Breast epithelium (tissue), 3 donors: ENCODE measurements around the gene CDC16.

Experiments
- POLR2A ChIP-seq: fragments of 450-650 bp; IDR thresholded peaks from one replicate; pipeline ENCODE4 v1.6.1; 2016; ENCODE audit warnings: antibody characterized with exemption, mild to moderate bottlenecking, moderate library complexity
- POLR2AphosphoS5 ChIP-seq, 3 donors: sonication (generic); formaldehyde crosslinking; IDR thresholded peaks; one replicate each; pipeline ENCODE4 v1.6.1; 2017; ENCODE audit warnings: antibody characterized with exemption in 3 of 3
- TF ChIP-seq, protein P1 (sequence below), 3 donors: fragments of 450-650 bp; IDR thresholded peaks; one replicate each; pipeline ENCODE4 v1.5.1; 2016 to 2017; ENCODE audit warnings: antibody characterized with exemption in 3 of 3, mild to moderate bottlenecking in 3 of 3, moderate library complexity in 3 of 3

DNA sequence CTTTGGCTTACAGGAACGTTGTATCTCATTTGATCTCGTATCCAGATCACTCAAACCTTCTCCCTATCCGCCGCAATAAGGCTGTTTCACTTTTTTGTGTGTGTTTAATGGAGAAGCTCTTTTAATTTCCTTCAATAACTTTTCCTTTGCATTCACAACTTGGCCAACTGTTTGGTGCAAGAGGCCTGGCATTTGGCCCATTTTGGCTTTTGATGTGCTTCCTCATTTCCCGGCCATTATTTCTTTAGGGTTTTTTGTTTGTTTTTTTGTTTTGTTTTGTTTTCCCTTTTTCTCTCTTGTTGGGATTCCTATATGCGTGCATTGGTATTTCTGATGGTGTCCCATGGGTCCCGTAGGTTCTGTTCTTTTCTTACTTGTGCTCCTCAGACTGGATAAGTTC, 40.6 kb downstream of the CDC16 start:
- TF ChIP-seq POLR2AphosphoS5 (IDR thresholded peaks at IDR 0.05): no peak
- TF ChIP-seq POLR2A: no peak
- TF ChIP-seq, protein P1, sequence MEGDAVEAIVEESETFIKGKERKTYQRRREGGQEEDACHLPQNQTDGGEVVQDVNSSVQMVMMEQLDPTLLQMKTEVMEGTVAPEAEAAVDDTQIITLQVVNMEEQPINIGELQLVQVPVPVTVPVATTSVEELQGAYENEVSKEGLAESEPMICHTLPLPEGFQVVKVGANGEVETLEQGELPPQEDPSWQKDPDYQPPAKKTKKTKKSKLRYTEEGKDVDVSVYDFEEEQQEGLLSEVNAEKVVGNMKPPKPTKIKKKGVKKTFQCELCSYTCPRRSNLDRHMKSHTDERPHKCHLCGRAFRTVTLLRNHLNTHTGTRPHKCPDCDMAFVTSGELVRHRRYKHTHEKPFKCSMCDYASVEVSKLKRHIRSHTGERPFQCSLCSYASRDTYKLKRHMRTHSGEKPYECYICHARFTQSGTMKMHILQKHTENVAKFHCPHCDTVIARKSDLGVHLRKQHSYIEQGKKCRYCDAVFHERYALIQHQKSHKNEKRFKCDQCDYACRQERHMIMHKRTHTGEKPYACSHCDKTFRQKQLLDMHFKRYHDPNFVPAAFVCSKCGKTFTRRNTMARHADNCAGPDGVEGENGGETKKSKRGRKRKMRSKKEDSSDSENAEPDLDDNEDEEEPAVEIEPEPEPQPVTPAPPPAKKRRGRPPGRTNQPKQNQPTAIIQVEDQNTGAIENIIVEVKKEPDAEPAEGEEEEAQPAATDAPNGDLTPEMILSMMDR (IDR thresholded peaks at IDR 0.05): no peak
